HepG2 (cell line): ENCODE data around the gene DIAPH1. TPM values are rescaled to one million over a fixed set of nuclear protein-coding genes. Genes with fewer than 3 reads are reported as not detected.

Experiments
- ATF7-NPFF ChIP-seq: sonication (generic); formaldehyde crosslinking; IDR thresholded peaks from 2 replicates; pipeline ENCODE4 v1.8.1; 2023; ENCODE audit warnings: mild to moderate bottlenecking, low read depth, missing genetic modification reagents, moderate library complexity
- ATRX ChIP-seq: sonication (generic); formaldehyde crosslinking; IDR thresholded peaks from 2 replicates; pipeline ENCODE4 v1.4.0; 2020; ENCODE audit warnings: missing genetic modification reagents, borderline replicate concordance
- FOXA1 ChIP-seq, 2 experiments: fragments of 450-650 bp in 1 of 2; sonication (generic) in 1 of 2; formaldehyde crosslinking in 1 of 2; IDR thresholded peaks; 2 replicates each; pipeline versions ENCODE4 v1.4.0 to v1.6.1; 2016 to 2020; ENCODE audit warnings: missing genetic modification reagents in 1 of 2
- HES4 ChIP-seq: sonication (generic); formaldehyde crosslinking; IDR thresholded peaks from 2 replicates; pipeline ENCODE4 v1.9.0; 2021; ENCODE audit warnings: mild to moderate bottlenecking, missing genetic modification reagents, borderline replicate concordance
- KDM4B ChIP-seq: sonication (generic); formaldehyde crosslinking; IDR thresholded peaks from 2 replicates; pipeline ENCODE4 v1.4.0; 2020; ENCODE audit warnings: missing genetic modification reagents
- PHF8 ChIP-seq: sonication (generic); formaldehyde crosslinking; IDR thresholded peaks from 2 replicates; pipeline ENCODE4 v1.5.0; 2020; ENCODE audit warnings: missing genetic modification reagents
- RXRA ChIP-seq: sonication (generic); formaldehyde crosslinking; IDR thresholded peaks from 2 replicates; pipeline ENCODE4 v1.5.1; 2020; ENCODE audit warnings: missing genetic modification reagents
- SP1 ChIP-seq, 2 experiments: fragments of 450-650 bp in 1 of 2; sonication (generic) in 1 of 2; formaldehyde crosslinking in 1 of 2; IDR thresholded peaks; 2 replicates each; pipeline versions ENCODE4 v1.4.0 to v1.6.1; 2016 to 2020; ENCODE audit warnings: missing genetic modification reagents in 1 of 2
- ZNF253 ChIP-seq: sonication (generic); formaldehyde crosslinking; IDR thresholded peaks from 2 replicates; pipeline ENCODE4 v1.8.0; 2022; ENCODE audit warnings: mild to moderate bottlenecking, missing genetic modification reagents, borderline replicate concordance
- ZNF317 ChIP-seq: sonication (generic); formaldehyde crosslinking; IDR thresholded peaks from 2 replicates; pipeline ENCODE4 v1.5.0; 2020; ENCODE audit warnings: mild to moderate bottlenecking, missing genetic modification reagents
- ZNF557 ChIP-seq: sonication (generic); formaldehyde crosslinking; IDR thresholded peaks from 2 replicates; pipeline ENCODE4 v1.4.0; 2020; ENCODE audit warnings: missing genetic modification reagents
- ZNF558 ChIP-seq: sonication (generic); formaldehyde crosslinking; IDR thresholded peaks from 2 replicates; pipeline ENCODE4 v1.9.0; 2022; ENCODE audit warnings: mild to moderate bottlenecking, missing genetic modification reagents, borderline replicate concordance
- ZNF749 ChIP-seq: sonication (generic); formaldehyde crosslinking; IDR thresholded peaks from 2 replicates; pipeline ENCODE4 v1.8.0; 2022; ENCODE audit warnings: mild to moderate bottlenecking, missing genetic modification reagents, moderate library complexity, borderline replicate concordance
- ZNF879 ChIP-seq: sonication (generic); formaldehyde crosslinking; IDR thresholded peaks from 2 replicates; pipeline ENCODE4 v1.8.1; 2023; ENCODE audit warnings: missing genetic modification reagents
- ZSCAN21 ChIP-seq: sonication (generic); formaldehyde crosslinking; IDR thresholded peaks from 2 replicates; pipeline ENCODE4 v1.8.0; 2022; ENCODE audit warnings: mild to moderate bottlenecking, missing genetic modification reagents, moderate library complexity, borderline replicate concordance
- polyA plus RNA-seq, 8 experiments: library from polyadenylated mRNA; depleted of rRNA in 3 of 8; stranded (reverse) in 7 of 8; unstranded in 1 of 8; fragments of >200 nt; fragmentation: Illumina TruSeq in 4 of 8; extraction: Trizol in 4 of 8; gene quantifications; 2 replicates each; pipeline versions ENCODE4 v1.2.1 to v1.2.3, GENCODE V29; 2011 to 2016; ENCODE audit warnings: low read depth in 4 of 8, missing spikeins in 1 of 8, mixed read lengths in 1 of 8; ENCODE audit not compliant: insufficient read depth in 1 of 8
- total RNA-seq, 5 experiments: library from RNA; depleted of rRNA; stranded (reverse); fragments of >200 nt; fragmentation: Illumina TruSeq; extraction: Trizol; gene quantifications; 2 replicates each; pipeline ENCODE4 v1.2.3, GENCODE V29; 2016; ENCODE audit warnings: low read depth in 1 of 5
- TF ChIP-seq, protein P1 (sequence below): sonication (generic); formaldehyde crosslinking; IDR thresholded peaks from 2 replicates; pipeline ENCODE4 v1.4.0; 2020; ENCODE audit warnings: missing genetic modification reagents, mild to moderate bottlenecking, borderline replicate concordance
- TF ChIP-seq, protein P2 (sequence below): IDR thresholded peaks from 2 replicates; pipeline ENCODE4 v1.6.1; 2012; ENCODE audit warnings: inconsistent platforms
- TF ChIP-seq, protein P3 (sequence below): sonication (generic); formaldehyde crosslinking; IDR thresholded peaks from 2 replicates; pipeline ENCODE4 v1.4.0; 2020; ENCODE audit warnings: missing genetic modification reagents
- TF ChIP-seq, protein P4 (sequence below): sonication (generic); formaldehyde crosslinking; conservative IDR thresholded peaks from 2 replicates; pipeline ENCODE4 v1.4.0; 2020; ENCODE audit warnings: missing genetic modification reagents
- TF ChIP-seq, protein P5 (sequence below): sonication (generic); formaldehyde crosslinking; IDR thresholded peaks from 2 replicates; pipeline ENCODE4 v1.5.0; 2020; ENCODE audit warnings: mild to moderate bottlenecking, missing genetic modification reagents, moderate library complexity

The DIAPH1 gene
- total and polyA plus RNA-seq, 2 of the 13 experiments (the other 11 are each of a cell fraction or from before 2014, with no cell fraction given) = 25.1 to 33.9 TPM

DNA sequence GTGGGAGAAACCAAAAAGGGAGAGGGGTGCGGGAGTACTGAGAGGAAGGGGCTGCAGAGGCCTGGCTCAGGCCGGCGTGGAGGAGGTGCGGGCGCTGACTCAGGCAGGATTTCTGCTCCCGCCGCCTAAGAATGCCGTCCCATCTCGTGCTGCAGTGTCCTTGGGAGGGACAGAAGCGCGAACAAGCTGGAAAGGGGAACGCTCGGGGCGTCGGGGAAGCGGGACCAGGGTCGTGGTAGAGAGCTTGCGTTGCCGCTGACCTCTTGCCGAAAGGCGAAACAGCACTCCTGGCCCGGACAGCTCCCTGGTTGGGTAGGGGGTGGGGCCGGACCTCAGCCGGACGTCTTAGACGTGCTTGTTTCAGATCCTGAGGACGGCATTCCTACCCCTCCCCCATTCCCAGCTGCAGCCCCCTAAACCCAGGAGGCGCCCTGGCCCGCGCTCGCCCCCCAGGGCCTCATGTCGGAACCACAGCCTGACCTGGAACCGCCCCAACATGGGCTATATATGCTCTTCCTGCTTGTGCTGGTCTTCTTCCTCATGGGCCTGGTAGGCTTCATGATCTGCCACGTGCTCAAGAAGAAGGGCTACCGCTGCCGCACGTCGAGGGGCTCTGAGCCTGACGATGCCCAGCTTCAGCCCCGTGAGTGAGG is 19.1 kb upstream of the DIAPH1 start (continued):
- TF ChIP-seq ZNF558 (CRISPR knock-in tag) = 0 out of 2 replicates have a peak, but pooled peaks have one; percentile 16
- 0 out of 2 replicates have a peak, but pooled peaks have one; percentile 34 for TF ChIP-seq ZNF749
- TF ChIP-seq, protein P1, sequence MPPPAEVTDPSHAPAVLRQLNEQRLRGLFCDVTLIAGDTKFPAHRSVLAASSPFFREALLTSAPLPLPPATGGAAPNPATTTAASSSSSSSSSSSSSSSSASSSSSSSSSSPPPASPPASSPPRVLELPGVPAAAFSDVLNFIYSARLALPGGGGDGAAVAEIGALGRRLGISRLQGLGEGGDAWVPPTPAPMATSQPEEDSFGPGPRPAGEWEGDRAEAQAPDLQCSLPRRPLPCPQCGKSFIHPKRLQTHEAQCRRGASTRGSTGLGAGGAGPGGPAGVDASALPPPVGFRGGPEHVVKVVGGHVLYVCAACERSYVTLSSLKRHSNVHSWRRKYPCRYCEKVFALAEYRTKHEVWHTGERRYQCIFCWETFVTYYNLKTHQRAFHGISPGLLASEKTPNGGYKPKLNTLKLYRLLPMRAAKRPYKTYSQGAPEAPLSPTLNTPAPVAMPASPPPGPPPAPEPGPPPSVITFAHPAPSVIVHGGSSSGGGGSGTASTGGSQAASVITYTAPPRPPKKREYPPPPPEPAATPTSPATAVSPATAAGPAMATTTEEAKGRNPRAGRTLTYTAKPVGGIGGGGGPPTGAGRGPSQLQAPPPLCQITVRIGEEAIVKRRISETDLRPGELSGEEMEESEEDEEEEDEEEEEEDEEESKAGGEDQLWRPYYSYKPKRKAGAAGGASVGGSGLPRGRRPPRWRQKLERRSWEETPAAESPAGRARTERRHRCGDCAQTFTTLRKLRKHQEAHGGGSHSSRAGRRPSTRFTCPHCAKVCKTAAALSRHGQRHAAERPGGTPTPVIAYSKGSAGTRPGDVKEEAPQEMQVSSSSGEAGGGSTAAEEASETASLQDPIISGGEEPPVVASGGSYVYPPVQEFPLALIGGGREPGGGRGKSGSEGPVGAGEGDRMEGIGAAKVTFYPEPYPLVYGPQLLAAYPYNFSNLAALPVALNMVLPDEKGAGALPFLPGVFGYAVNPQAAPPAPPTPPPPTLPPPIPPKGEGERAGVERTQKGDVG (CRISPR knock-in tag) = peak; percentile 57; the same call in 1 of the 2 replicates
- TF ChIP-seq, protein P2, sequence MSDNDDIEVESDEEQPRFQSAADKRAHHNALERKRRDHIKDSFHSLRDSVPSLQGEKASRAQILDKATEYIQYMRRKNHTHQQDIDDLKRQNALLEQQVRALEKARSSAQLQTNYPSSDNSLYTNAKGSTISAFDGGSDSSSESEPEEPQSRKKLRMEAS = peak; percentile 23; the same call in 1 of the 2 replicates
- peak; percentile 47; the same call in 1 of the 2 replicates for TF ChIP-seq ZNF317 (CRISPR knock-in tag)
- TF ChIP-seq RXRA = peak; percentile 21; the same call in 1 of the 2 replicates
- peak; percentile 40; the same call in 1 of the 2 replicates for TF ChIP-seq PHF8
- peak; percentile 41; the same call in 1 of the 2 replicates for TF ChIP-seq HES4 (CRISPR knock-in tag)
- 0 out of 2 replicates have a peak, but pooled peaks have one; percentile 26 for TF ChIP-seq ZNF879
- TF ChIP-seq ZNF253 (CRISPR knock-in tag) = no peak
- TF ChIP-seq, protein P3, sequence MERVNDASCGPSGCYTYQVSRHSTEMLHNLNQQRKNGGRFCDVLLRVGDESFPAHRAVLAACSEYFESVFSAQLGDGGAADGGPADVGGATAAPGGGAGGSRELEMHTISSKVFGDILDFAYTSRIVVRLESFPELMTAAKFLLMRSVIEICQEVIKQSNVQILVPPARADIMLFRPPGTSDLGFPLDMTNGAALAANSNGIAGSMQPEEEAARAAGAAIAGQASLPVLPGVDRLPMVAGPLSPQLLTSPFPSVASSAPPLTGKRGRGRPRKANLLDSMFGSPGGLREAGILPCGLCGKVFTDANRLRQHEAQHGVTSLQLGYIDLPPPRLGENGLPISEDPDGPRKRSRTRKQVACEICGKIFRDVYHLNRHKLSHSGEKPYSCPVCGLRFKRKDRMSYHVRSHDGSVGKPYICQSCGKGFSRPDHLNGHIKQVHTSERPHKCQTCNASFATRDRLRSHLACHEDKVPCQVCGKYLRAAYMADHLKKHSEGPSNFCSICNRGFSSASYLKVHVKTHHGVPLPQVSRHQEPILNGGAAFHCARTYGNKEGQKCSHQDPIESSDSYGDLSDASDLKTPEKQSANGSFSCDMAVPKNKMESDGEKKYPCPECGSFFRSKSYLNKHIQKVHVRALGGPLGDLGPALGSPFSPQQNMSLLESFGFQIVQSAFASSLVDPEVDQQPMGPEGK = peak; percentile 32; the same call in 1 of the 2 replicates
- TF ChIP-seq ATRX (CRISPR knock-in tag) = no peak
- no peak for TF ChIP-seq SP1 (IDR thresholded peaks at IDR 0.05)
- peak; percentile 11; the same call in 1 of the 2 replicates for TF ChIP-seq SP1 (CRISPR knock-in tag; IDR thresholded peaks at IDR 0.05)
- peak; percentile 65; the same call in 1 of the 2 replicates for TF ChIP-seq ZSCAN21 (CRISPR knock-in tag)
- TF ChIP-seq, protein P4, sequence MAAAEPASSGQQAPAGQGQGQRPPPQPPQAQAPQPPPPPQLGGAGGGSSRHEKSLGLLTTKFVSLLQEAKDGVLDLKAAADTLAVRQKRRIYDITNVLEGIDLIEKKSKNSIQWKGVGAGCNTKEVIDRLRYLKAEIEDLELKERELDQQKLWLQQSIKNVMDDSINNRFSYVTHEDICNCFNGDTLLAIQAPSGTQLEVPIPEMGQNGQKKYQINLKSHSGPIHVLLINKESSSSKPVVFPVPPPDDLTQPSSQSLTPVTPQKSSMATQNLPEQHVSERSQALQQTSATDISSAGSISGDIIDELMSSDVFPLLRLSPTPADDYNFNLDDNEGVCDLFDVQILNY (CRISPR knock-in tag) = 0 out of 2 replicates have a peak, but pooled peaks have one; percentile 41
- TF ChIP-seq ATF7-NPFF (CRISPR knock-in tag) = peak; percentile 45; the same call in 1 of the 2 replicates
- TF ChIP-seq FOXA1 (IDR thresholded peaks at IDR 0.05) = no peak
- TF ChIP-seq FOXA1 (CRISPR knock-in tag; IDR thresholded peaks at IDR 0.05) = no peak
- TF ChIP-seq, protein P5, sequence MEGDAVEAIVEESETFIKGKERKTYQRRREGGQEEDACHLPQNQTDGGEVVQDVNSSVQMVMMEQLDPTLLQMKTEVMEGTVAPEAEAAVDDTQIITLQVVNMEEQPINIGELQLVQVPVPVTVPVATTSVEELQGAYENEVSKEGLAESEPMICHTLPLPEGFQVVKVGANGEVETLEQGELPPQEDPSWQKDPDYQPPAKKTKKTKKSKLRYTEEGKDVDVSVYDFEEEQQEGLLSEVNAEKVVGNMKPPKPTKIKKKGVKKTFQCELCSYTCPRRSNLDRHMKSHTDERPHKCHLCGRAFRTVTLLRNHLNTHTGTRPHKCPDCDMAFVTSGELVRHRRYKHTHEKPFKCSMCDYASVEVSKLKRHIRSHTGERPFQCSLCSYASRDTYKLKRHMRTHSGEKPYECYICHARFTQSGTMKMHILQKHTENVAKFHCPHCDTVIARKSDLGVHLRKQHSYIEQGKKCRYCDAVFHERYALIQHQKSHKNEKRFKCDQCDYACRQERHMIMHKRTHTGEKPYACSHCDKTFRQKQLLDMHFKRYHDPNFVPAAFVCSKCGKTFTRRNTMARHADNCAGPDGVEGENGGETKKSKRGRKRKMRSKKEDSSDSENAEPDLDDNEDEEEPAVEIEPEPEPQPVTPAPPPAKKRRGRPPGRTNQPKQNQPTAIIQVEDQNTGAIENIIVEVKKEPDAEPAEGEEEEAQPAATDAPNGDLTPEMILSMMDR (CRISPR knock-in tag) = peak; percentile 75
- no peak; the same call in 1 of the 2 replicates for TF ChIP-seq KDM4B (CRISPR knock-in tag)
- 0 out of 2 replicates have a peak, but pooled peaks have one; percentile 22 for TF ChIP-seq ZNF557 (CRISPR knock-in tag)
